ENCODE results near the gene CNGB1.
A peak's percentile ranks its signal among the peaks of the same experiment; 100 is the strongest.
"Not testable (repeated sequence)": the region's sequence is repeated elsewhere in the genome, so short reads cannot be mapped to it uniquely, and the experiment has no call there.

The CNGB1 gene

GRCh38 chr16:57886427-57886826 lies 84.5 kb downstream of the CNGB1 start:
- no peak for DNase-seq (ENCODE audit: low spot score)

GRCh38 chr16:57884655-57885133 lies 86.2 kb downstream of the CNGB1 start:
- DNase-seq (ENCODE audit: low spot score), result no peak

GRCh38 chr16:57883953-57884654 lies 86.8 kb downstream of the CNGB1 start:
- no peak for DNase-seq (ENCODE audit: low spot score)

- DNase-seq (ENCODE audit: low spot score), result no peak
Measured at GRCh38 chr16:57883480-57883879, 87.4 kb downstream of the CNGB1 start.

- no peak for DNase-seq (ENCODE audit: low spot score)
Measured at GRCh38 chr16:57882792-57883191, 88.1 kb downstream of the CNGB1 start.

GRCh38 chr16:57882206-57882605 lies 88.7 kb downstream of the CNGB1 start:
- no peak for DNase-seq (ENCODE audit: low spot score)

GRCh38 chr16:57878586-57878985 lies 92.3 kb downstream of the CNGB1 start:
- no peak for DNase-seq (ENCODE audit: low spot score)

GRCh38 chr16:57876210-57876609 lies 94.7 kb downstream of the CNGB1 start:
- DNase-seq (ENCODE audit: low spot score), result no peak

GRCh38 chr16:57875347-57875746 lies 95.6 kb downstream of the CNGB1 start:
- no peak for DNase-seq (ENCODE audit: low spot score)

- no peak for DNase-seq (ENCODE audit: low spot score)
Measured at GRCh38 chr16:57873218-57873617, 97.7 kb downstream of the CNGB1 start.

- not testable (repeated sequence) for DNase-seq (ENCODE audit: low spot score)
Measured at GRCh38 chr16:57872764-57873163, 98.2 kb downstream of the CNGB1 start.

GRCh38 chr16:57871456-57871855 lies 99.5 kb downstream of the CNGB1 start:
- DNase-seq (ENCODE audit: low spot score), result no peak

- DNase-seq (ENCODE audit: low spot score), result no peak
Measured at GRCh38 chr16:57870753-57871454, 100.0 kb downstream of the CNGB1 start.

GRCh38 chr16:57868913-57869520 lies 101.9 kb downstream of the CNGB1 start:
- no peak for DNase-seq (ENCODE audit: low spot score)

- DNase-seq (ENCODE audit: low spot score), result no peak
Measured at GRCh38 chr16:57867000-57867561, 103.8 kb downstream of the CNGB1 start.

GRCh38 chr16:57866529-57866918 lies 104.4 kb downstream of the CNGB1 start:
- DNase-seq (ENCODE audit: low spot score), result no peak

GRCh38 chr16:57865746-57866528 lies 105.0 kb downstream of the CNGB1 start:
- DNase-seq (ENCODE audit: low spot score), result no peak

GRCh38 chr16:57863434-57864160 lies 107.3 kb downstream of the CNGB1 start:
- peak; percentile 93 for DNase-seq (ENCODE audit: low spot score)

- no peak for DNase-seq (ENCODE audit: low spot score)
Measured at GRCh38 chr16:57862698-57863433, 108.1 kb downstream of the CNGB1 start.

GRCh38 chr16:57859331-57859730 lies 111.6 kb downstream of the CNGB1 start:
- no peak for DNase-seq (ENCODE audit: low spot score)

- no peak for DNase-seq (ENCODE audit: low spot score)
Measured at GRCh38 chr16:57858635-57859034, 112.3 kb downstream of the CNGB1 start.

Data from pons (tissue), 1 donor.